SK-N-MC (cell line): Measurements from ENCODE around the gene FGF14.

ENCODE experiments used
- EZH2 ChIP-seq: fragments of 200-600 bp; sonication (generic); IDR thresholded peaks from one replicate; pipeline ENCODE4 v1.6.1; 2017; ENCODE audit warnings: antibody characterized with exemption
- FOXP2 ChIP-seq: optimal IDR thresholded peaks from 2 replicates; pipeline ENCODE3; 2011; ENCODE audit warnings: mild to moderate bottlenecking, moderate library complexity; ENCODE audit not compliant: insufficient read depth; ENCODE audit errors: extremely low read length, control extremely low read depth
- POLR2AphosphoS5 ChIP-seq: IDR thresholded peaks from 2 replicates; pipeline ENCODE4 v1.6.1; 2012; ENCODE audit warnings: mild to moderate bottlenecking, low read depth, low read length, borderline replicate concordance

GRCh38 chr13:102422690-102423089 lies 20.8 kb upstream of the FGF14 start:
- no peak for TF ChIP-seq EZH2
- TF ChIP-seq POLR2AphosphoS5, result no peak
- TF ChIP-seq FOXP2, result no peak
